SH-SY5Y (cell line): ENCODE measurements around the gene DIO1.

Experiments
- GATA2 ChIP-seq: IDR thresholded peaks from 2 replicates; pipeline ENCODE4 v1.6.1; 2011; ENCODE audit warnings: mild to moderate bottlenecking, low read depth, low read length
- GATA3 ChIP-seq: IDR thresholded peaks from 2 replicates; pipeline ENCODE4 v1.6.1; 2011; ENCODE audit warnings: low read depth, mild to moderate bottlenecking, low read length, moderate library complexity

- TF ChIP-seq GATA2, result no peak
- TF ChIP-seq GATA3, result no peak
Observed at GRCh38 chr1:53943090-53943489, 49.1 kb downstream of the DIO1 start.
